Measurements from ENCODE around the gene CCSER2.
"Not testable (repeated sequence)": the region's sequence is repeated elsewhere in the genome, so short reads cannot be mapped to it uniquely, and the experiment has no call there.

The CCSER2 gene

DNA sequence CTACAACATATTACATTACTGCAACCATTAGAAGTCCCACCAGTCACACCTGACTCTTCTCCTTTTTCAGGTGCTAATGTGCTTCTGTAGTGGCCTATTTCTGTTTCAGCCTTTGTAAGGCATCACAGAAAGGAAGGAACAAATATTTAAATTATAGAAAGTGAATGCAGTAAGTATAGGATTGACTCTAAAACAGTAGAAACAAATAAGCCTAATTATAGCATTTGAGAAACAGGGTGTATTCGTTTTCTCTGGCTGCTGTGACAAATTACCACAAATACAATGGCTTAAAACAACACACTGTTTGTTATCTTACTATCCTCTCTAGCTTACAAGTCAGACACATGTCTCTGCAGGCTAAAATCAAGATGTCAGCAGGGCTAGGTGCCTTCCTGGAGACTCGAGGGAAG is 69.4 kb downstream of the CCSER2 start:
- no peak for DNase-seq

- DNase-seq: no peak
Measured at GRCh38 chr10:84398696-84399095, 70.3 kb downstream of the CCSER2 start.

DNA sequence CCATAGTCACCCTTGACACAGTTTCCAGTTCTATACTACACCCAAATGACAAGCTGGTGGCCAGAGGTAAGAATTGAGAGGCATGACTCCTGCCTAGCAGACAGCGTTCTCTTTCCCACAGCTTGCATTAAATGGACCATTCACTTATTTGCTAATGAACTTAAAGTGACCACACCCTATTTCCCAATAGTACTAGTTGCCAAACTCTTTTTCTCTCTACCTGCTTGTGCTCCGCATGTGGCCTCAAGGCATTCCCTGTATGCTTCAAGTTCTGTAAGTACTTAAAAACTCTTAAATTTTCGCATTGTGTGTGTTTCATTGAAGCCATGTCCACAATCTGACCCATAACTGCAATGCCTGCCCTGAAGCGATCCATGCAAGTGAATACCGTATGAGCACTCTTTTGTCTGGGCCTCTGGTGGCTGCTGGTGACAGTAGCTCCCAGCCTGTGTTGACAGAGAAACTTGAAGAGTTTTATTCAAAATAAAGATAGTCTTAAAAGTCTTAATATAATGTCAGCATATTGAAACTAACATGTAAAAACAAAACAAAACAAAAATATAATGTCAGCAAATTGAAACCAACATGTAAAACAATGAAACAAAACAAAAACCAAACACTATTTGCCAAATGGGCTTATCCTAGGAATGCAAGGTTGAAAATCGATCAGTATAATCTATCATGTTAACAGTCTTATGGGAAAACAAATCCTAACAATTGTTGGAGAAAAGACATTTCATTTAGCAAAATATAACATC is 73.6 kb downstream of the CCSER2 start:
- DNase-seq: no peak

- no peak for DNase-seq
Measured at GRCh38 chr10:84404783-84405182, 76.4 kb downstream of the CCSER2 start.

DNA sequence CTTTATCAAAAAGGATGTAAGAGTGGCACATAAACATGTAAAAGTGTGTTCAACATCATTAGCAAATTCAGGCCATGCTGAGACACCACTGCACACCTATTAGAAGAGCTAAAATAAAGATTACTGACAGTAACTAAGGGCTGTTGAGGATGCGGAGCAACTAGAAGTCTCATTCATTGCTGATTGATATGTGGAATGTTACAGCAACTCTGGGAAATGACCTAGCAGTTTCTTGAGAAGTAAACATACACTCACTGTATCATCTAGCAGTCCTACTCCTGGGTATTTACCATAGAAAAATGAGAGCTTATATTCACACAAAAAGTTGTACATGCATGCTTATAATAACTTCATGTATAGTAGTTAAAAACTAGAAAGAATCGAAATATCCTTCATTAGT is 77.3 kb downstream of the CCSER2 start:
- no peak for DNase-seq

DNA sequence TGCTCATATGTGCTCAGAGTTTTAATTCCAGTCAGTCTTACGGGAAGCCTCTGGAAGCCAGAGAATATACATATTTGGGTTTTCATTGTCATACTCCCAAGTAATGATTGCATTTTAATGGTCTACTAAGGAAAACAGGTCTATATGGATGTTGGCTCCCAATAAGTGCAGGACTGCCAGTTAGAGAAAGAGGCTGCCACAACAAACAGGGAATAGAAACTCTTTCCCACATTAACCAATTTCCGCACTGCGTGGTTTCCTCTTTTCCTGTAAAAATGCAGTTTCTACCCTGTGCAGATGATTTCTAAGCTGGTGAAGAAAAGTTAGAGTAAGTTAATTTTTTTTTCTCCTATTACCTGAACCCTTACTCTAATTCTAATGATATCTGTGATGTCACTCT is 78.2 kb downstream of the CCSER2 start:
- DNase-seq: no peak

DNA sequence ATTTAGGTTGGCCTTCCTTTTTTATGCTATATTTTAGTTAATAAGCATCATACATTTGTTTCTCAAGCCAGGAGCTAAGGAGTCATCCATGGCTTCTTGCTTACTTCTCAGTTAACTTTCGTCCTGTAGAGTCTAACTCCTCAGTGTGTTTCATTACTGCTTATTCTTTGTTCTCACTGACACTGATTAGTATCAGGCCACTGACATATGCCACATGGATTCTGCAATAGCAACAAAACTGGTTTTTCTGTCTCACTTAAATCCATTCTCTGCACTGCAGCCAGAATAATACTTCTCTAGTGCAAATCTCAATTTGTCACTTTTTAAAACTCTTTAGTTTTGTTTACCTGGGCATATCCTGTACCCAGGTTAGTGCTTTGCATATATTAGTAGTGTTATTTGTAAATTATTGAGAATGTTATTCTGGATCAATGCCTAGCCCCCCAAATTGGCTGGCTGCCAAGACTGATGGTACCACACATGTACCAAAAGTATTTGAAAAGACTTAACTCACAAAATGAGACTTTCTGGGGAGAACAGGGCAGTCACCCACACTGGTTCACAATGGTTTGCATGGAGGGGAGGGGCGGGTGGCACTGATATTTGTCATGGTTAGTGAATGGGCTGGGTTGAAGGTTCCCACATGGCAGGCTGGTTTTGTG is 79.1 kb downstream of the CCSER2 start:
- DNase-seq: no peak

DNA sequence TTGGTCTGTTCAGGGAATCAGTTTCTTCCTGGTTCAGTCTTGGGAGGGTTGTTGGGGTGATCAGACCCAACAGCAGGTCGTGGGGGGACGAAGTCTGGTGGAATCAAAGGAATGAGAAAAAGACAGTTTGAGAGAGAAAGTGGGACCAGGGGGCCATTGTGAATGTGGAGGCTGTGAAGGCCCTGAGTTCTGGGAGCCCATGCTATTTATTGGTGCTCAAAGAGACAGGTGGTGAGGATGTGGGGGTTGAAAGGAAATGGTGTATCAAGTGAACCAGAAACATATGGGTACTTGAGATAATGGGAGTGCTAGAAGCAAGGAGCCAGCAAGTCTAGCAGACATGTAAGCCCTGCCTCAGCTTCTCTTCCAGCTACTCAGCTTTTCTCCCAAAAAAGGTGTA is 84.1 kb downstream of the CCSER2 start:
- DNase-seq: no peak

DNA sequence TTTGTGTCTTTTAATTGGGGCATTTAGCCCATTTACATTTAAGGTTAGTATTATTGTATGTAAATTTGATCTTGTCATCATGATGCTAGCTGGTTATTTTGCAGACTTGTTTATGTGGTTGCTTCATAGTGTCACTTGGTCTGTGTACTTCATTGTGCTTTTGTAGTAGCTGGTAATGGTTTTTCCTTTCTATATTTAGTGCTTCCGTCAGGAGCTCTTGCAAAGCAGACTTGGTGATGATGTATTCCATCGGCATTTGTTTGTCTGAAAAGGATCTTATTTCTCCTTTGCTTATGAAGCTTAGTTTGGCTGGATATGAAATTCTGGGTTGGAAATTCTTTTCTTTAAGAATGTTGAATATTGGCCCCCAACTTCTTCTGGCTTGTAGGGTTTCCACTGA is 85.7 kb downstream of the CCSER2 start:
- DNase-seq: not testable (repeated sequence)

DNA sequence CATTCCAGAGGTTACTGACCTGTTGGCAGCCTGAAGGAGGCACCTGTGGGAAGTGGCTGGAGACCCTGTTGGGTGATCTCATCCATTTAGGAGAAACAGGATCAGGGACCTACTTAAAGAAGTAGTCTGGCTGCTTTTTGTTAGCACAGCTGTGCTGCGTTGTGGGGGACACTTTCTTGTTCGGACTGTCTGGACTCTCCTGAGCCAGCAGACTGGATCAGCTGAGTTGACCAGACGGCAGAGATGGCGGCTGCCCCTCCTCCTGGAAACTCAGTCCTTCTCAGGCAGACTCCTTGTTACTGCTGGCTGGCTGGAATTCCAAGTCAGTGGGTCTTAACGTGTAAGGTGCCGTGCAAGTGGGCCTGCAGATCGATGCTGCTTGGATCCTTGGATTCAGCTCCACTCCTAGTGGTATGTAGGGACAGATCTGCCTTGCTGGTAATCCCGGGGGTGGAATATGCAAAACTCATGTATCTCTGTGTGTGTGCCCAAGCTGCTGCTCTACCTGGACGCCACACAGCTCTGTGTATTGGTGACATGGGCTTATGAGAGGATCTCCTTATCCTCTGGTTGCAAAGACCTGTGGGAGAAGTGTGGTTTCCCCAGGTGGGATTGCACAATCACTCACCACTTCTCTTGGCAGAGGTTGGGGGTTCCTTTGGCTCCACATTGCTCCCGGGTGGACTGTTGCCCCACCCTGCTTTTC is 87.3 kb downstream of the CCSER2 start:
- DNase-seq: no peak

DNA sequence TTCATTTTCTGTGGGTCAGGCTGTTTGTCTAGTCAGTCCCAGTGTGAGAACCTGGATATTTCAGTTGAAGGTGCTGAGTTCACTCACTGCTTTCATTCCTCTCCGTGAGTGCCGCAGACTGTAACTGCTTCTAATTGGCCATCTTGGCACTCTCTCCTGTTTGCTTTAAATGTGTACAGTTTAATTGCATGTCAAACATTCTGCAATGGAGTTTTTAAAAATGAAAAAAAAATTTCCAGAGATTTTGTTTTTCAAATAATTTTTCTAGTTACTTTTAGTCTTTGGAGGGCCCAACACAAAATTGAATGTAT is 87.8 kb downstream of the CCSER2 start:
- no peak for DNase-seq

GRCh38 chr10:84423719-84424118 is 95.3 kb downstream of the CCSER2 start:
- DNase-seq: no peak

DNA sequence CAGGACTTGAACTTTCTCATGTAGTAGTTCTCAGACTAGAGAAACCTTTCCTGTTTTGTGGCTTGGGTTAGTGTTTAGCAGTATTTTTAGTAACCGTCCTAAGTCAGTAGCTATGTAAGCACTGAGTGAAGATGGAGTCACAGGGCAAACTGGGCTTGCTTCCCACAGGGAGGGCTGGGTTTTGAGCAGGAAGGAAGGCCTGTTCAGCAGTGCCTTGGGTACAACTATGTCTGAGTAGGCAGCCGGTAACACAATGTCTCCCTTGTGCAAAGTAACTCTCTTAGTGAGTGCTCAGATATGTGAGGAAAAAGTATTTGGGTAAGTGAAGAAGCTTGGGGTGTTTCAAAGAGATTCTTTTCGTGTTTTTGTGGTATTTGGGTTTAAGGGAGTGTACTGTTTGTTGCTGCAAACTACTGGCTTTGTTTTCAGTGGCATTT is 96.4 kb downstream of the CCSER2 start:
- peak; percentile 3 to 26 for DNase-seq

GRCh38 chr10:84427903-84428650 is 99.7 kb downstream of the CCSER2 start:
- no peak for DNase-seq

GRCh38 chr10:84428711-84429110 is 100.3 kb downstream of the CCSER2 start:
- DNase-seq: no peak

DNA sequence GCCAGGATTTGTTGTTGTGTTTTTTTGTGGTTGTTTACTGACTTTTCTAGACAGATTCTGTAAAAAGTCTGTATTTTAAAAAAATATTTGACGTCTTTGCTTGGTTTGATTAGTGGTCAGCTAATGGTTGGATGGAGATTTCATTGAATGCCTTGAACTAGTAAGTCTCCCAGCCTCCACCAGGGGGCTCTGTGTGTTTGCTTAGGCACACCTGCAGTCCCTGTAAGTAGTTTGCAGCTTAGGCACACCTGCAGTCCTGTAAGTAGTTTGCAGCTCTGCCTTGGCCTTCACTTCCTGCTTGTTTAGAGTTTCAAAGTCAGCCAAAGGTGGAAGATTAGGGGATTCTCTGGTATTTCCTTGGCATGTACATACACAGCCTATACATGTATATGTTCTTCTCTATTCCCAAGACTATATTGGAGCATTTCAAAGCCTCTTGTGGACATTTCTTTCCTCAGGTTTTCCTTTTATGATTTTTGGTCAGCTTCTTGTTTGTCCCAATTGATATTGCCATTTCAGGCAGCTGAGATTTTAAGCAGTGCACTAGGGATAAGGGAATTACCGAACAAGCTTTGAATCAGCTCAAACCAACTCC is 101.6 kb downstream of the CCSER2 start:
- peak; percentile 70 to 77 for DNase-seq

- no peak for DNase-seq
Measured at GRCh38 chr10:84432891-84433290, 104.5 kb downstream of the CCSER2 start.

DNA sequence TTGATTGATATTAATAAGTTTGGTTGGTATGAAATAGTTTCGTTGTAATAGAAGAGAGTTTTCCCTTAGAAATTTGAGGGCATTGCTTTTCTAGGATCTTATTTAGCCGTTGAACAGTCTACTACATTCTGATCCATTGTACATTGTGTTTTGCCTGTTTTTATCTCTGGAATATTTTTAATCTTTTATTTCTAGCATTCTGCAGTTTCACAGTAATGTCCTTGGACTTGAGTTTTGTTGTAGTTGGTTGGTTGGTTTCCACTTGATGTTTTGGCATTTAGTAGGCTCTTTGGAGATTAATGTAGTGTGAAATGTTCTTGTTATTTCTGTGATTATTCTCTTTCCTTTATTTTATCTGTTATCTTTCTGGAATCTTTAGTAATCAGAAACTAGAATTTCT is 112.4 kb downstream of the CCSER2 start:
- no peak for DNase-seq

- no peak for DNase-seq
Measured at GRCh38 chr10:84447701-84448400, 119.5 kb downstream of the CCSER2 start.

DNA sequence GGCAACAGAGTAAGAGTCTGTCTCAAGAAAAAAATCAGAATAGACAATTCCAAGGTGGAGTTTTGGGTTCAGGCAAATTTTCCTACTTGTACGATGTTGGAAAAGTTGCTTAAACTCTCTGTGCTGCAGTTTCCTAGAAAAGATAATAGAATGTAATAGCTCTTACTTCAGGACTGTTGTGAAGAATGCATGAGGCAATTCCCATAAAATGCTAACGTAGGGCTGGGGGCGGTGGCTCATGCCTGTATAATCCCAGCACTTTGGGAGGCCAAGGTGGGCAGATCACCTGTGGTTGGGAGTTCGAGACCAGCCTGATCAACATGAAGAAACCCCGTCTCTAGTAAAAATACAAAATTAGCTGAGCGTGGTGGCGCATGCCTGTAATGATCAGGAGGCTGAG is 121.0 kb downstream of the CCSER2 start:
- DNase-seq: not testable (repeated sequence)

- no peak for DNase-seq
Measured at GRCh38 chr10:84452003-84452402, 123.6 kb downstream of the CCSER2 start.

GRCh38 chr10:84453303-84453702 is 124.9 kb downstream of the CCSER2 start:
- DNase-seq: no peak

Data from activated CD4-positive, alpha-beta T cell treated with anti-CD3 and anti-CD28 coated beads, Interleukin-2, amount 50 U/mL, for 48 hours (primary cell).